Peyer's patch (tissue), 4 donors: ENCODE data around the gene MYBPC3. TPM values are rescaled to one million over a fixed set of nuclear protein-coding genes. Genes with fewer than 3 reads are reported as not detected.

Experiments
- DNase-seq, 3 donors: peaks; one replicate each; pipeline ENCODE4 v3.0.0-alpha.2; 2017 to 2019
- H3K27ac ChIP-seq, 4 donors: fragments of 200-600 bp; sonication (generic); one replicate each; pipeline ENCODE4 v1.5.1; 2016 to 2019
- H3K27me3 ChIP-seq, 2 donors: fragments of 200-600 bp; sonication (generic); one replicate each; pipeline ENCODE4 v1.5.1; 2019
- H3K36me3 ChIP-seq, 3 donors: fragments of 200-600 bp; sonication (generic); one replicate each; pipeline ENCODE4 v1.5.1; 2016 to 2019
- H3K4me1 ChIP-seq, 4 donors: fragments of 200-600 bp; sonication (generic); one replicate each; pipeline ENCODE4 v1.5.1; 2016 to 2019
- H3K4me3 ChIP-seq, 4 donors: fragments of 200-600 bp; sonication (generic); 1 replicate in 3 of 4; 2 replicates in 1 of 4; pipeline ENCODE4 v1.5.1; 2016 to 2019; ENCODE audit warnings: mild to moderate bottlenecking in 1 of 4
- H3K9me3 ChIP-seq, 4 donors: fragments of 200-600 bp; sonication (generic); one replicate each; pipeline ENCODE4 v1.5.1; 2016 to 2019; ENCODE audit warnings: mild to moderate bottlenecking in 1 of 4
- CTCF ChIP-seq, 6 experiments: fragments of 450-650 bp in 4 of 6; fragments of 200-600 bp in 2 of 6; sonication (generic) in 1 of 6; IDR thresholded peaks; one replicate each; pipeline ENCODE4 v1.5.1; 2017 to 2019; ENCODE audit warnings: antibody characterized with exemption in 6 of 6, mild to moderate bottlenecking in 3 of 6, moderate library complexity in 1 of 6
- POLR2A ChIP-seq, 2 donors: fragments of 450-650 bp; IDR thresholded peaks; one replicate each; pipeline ENCODE4 v1.5.1; 2017; ENCODE audit warnings: antibody characterized with exemption in 2 of 2, mild to moderate bottlenecking in 2 of 2, moderate library complexity in 2 of 2
- total RNA-seq, 4 donors: library from RNA; depleted of rRNA; stranded (reverse); fragments of >200 nt; gene quantifications; one replicate each; pipeline ENCODE4 v1.1.0, GENCODE V29; 2016

The MYBPC3 gene
- total RNA-seq, 4 donors from 2014 or later = not detected

DNA sequence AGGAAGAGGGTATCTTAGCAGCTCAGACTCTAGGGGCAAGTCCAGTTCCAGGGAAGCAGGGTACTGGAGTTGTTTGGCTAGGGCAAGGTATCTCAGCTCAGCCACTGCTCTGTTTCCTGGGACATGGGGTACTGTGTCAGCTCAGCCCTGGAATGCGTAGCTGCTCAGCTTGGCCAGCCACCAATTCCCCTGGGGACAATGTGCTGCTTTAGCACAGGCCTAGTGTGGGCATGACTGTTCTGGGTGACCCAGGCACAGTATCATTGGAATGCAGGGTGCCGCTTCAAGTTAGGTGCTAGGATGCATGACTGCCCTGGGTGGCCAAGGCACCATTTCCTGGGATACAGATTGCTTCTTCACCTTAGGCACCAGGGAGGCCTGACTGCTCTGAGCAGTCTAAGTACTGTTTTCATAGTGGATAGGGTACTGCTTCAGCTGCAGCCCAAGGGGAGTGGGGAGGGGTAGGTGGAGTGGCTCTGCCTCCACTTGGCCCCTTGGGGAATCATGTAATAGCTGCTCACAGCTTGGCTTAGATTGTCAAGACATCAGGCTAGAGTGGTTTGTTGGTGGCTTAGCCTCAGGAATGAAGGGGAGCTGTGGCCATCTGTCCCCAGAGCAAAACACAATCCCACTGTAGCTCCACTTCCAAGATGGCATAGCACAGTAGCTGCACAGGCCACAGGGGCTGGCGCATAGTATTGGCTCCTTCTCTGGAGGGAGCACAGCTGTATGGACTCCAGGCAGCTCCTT, 46.6 kb downstream of the MYBPC3 start:
- no peaks in the 10 kb centered on the region for H3K27me3 ChIP-seq
- no peak for DNase-seq
- TF ChIP-seq POLR2A (IDR thresholded peaks at IDR 0.05) (no peak), CTCF (IDR thresholded peaks at IDR 0.05) (no peak)
- H3K36me3 ChIP-seq = peaks cover 0 to 97% (median 0%) of the 10 kb centered on the region in 3 donors
- no peaks in the 10 kb centered on the region for H3K4me1 ChIP-seq
- no peak overlapping the region for H3K4me3 ChIP-seq
- H3K9me3 ChIP-seq = peaks cover 0 to 12% (median 2%) of the 10 kb centered on the region in 4 donors
- no peak overlapping the region for H3K27ac ChIP-seq

GRCh38 chr11:47302853-47303252, 49.6 kb downstream of the MYBPC3 start:
- peaks cover 0 to 12% (median 2%) of the 10 kb centered on the region in 4 donors for H3K9me3 ChIP-seq
- H3K4me3 ChIP-seq = no peak overlapping the region
- TF ChIP-seq POLR2A (IDR thresholded peaks at IDR 0.05) (no peak), CTCF (IDR thresholded peaks at IDR 0.05) (no peak)
- no peak for DNase-seq
- H3K36me3 ChIP-seq = peaks cover 0 to 95% (median 3%) of the 10 kb centered on the region in 3 donors
- no peaks in the 10 kb centered on the region for H3K27me3 ChIP-seq
- no peak overlapping the region for H3K27ac ChIP-seq
- no peaks in the 10 kb centered on the region for H3K4me1 ChIP-seq

GRCh38 chr11:47299078-47299477, 53.4 kb downstream of the MYBPC3 start:
- DNase-seq = no peak
- peaks cover 0 to 97% (median 3%) of the 10 kb centered on the region in 3 donors for H3K36me3 ChIP-seq
- TF ChIP-seq POLR2A (IDR thresholded peaks at IDR 0.05) (no peak), CTCF (IDR thresholded peaks at IDR 0.05) (no peak)

DNA sequence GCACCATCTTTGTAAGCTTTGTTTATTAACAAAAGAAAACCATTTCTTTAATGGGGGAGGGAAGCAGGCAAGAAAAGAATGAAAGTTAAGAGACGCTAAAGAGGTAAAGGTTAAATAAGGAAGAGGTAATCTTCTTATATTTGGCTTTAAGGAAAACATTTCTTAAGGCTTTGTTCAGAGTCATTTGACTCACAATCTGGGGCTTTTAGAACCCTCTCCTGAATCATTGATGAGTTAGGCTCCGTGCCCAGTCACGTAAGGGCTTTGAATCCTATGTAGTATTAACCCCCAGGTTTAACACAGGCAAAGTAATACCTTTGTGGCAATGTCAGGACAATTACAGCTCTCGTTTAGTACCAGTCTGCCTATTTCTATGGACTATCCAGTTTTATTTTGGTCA, 56.5 kb downstream of the MYBPC3 start:
- Histone ChIP-seq H3K27ac (no peak overlapping the region), H3K4me1 (no peaks in the 10 kb centered on the region), H3K27me3 (no peaks in the 10 kb centered on the region), H3K36me3 (peaks cover 0 to 97% (median 3%) of the 10 kb centered on the region in 3 donors), H3K4me3 (no peak overlapping the region), H3K9me3 (no peaks in the 10 kb centered on the region)
- DNase-seq = no peak
- no peak for TF ChIP-seq CTCF (IDR thresholded peaks at IDR 0.05)
- TF ChIP-seq POLR2A (IDR thresholded peaks at IDR 0.05) = no peak

More at GRCh38 chr11:47299078-47299477, 53.4 kb downstream of the MYBPC3 start:
- Histone ChIP-seq H3K27me3 (no peaks in the 10 kb centered on the region), H3K27ac (no peak overlapping the region), H3K4me3 (no peak overlapping the region), H3K4me1 (no peaks in the 10 kb centered on the region), H3K9me3 (peaks cover 0 to 12% (median 2%) of the 10 kb centered on the region in 4 donors)

GRCh38 chr11:47295385-47295784, 57.1 kb downstream of the MYBPC3 start:
- no peak for DNase-seq
- TF ChIP-seq CTCF (IDR thresholded peaks at IDR 0.05) = no peak
- TF ChIP-seq POLR2A (IDR thresholded peaks at IDR 0.05) = no peak
- H3K9me3 ChIP-seq = no peaks in the 10 kb centered on the region
- H3K36me3 ChIP-seq = peaks cover 0 to 97% (median 3%) of the 10 kb centered on the region in 3 donors
- no peak overlapping the region for H3K27ac ChIP-seq
- H3K27me3 ChIP-seq = no peaks in the 10 kb centered on the region
- no peaks in the 10 kb centered on the region for H3K4me1 ChIP-seq
- no peak overlapping the region for H3K4me3 ChIP-seq
